ENCODE data around the gene CELF4.

The CELF4 gene

GRCh38 chr18:37284260-37284659, 281.3 kb downstream of the CELF4 start:
- TF ChIP-seq FOXM1 (IDR thresholded peaks at IDR 0.05; ENCODE audit: borderline replicate concordance, low read depth) (no peak), USF1 (IDR thresholded peaks at IDR 0.05) (no peak), CEBPB (IDR thresholded peaks at IDR 0.05) (no peak), EP300 (IDR thresholded peaks at IDR 0.05; ENCODE audit: borderline replicate concordance) (no peak), TCF12 (IDR thresholded peaks at IDR 0.05; ENCODE audit: low read depth) (no peak), TEAD4 (IDR thresholded peaks at IDR 0.05) (no peak), REST (IDR thresholded peaks at IDR 0.05; ENCODE audit: low read depth) (no peak), YY1 (IDR thresholded peaks at IDR 0.05; ENCODE audit: low read depth) (no peak), ZBTB7A (IDR thresholded peaks at IDR 0.05; ENCODE audit: low read depth) (no peak), CREB1 (IDR thresholded peaks at IDR 0.05; ENCODE audit: low read depth) (no peak), TAF1 (IDR thresholded peaks at IDR 0.05; ENCODE audit: low read depth) (no peak), NFIC (IDR thresholded peaks at IDR 0.05) (no peak), RAD21 (IDR thresholded peaks at IDR 0.05; ENCODE audit: low read depth) (no peak), MAX (IDR thresholded peaks at IDR 0.05) (no peak), EGR1 (IDR thresholded peaks at IDR 0.05) (no peak)

- no peak for TF ChIP-seq REST (IDR thresholded peaks at IDR 0.05; ENCODE audit: low read depth)
- TF ChIP-seq YY1 (IDR thresholded peaks at IDR 0.05; ENCODE audit: low read depth) = no peak
- TF ChIP-seq RAD21 (IDR thresholded peaks at IDR 0.05; ENCODE audit: low read depth) = peak; percentile 48
These were observed 283.1 kb downstream of the CELF4 start for GRCh38 chr18:37282386-37283037.

GRCh38 chr18:37280701-37281393, 284.8 kb downstream of the CELF4 start:
- TF ChIP-seq TCF12 (IDR thresholded peaks at IDR 0.05; ENCODE audit: low read depth) = no peak
- no peak for TF ChIP-seq YY1 (IDR thresholded peaks at IDR 0.05; ENCODE audit: low read depth)
- no peak for TF ChIP-seq TEAD4 (IDR thresholded peaks at IDR 0.05)
- TF ChIP-seq FOXM1 (IDR thresholded peaks at IDR 0.05; ENCODE audit: borderline replicate concordance, low read depth) = no peak
- no peak for TF ChIP-seq MAX (IDR thresholded peaks at IDR 0.05)
- TF ChIP-seq EP300 (IDR thresholded peaks at IDR 0.05; ENCODE audit: borderline replicate concordance) = no peak
- TF ChIP-seq EGR1 (IDR thresholded peaks at IDR 0.05) = no peak
- no peak for TF ChIP-seq RAD21 (IDR thresholded peaks at IDR 0.05; ENCODE audit: low read depth)
- TF ChIP-seq TAF1 (IDR thresholded peaks at IDR 0.05; ENCODE audit: low read depth) = no peak
- no peak for TF ChIP-seq USF1 (IDR thresholded peaks at IDR 0.05)
- TF ChIP-seq NFIC (IDR thresholded peaks at IDR 0.05) = no peak
- no peak for TF ChIP-seq REST (IDR thresholded peaks at IDR 0.05; ENCODE audit: low read depth)
- TF ChIP-seq ZBTB7A (IDR thresholded peaks at IDR 0.05; ENCODE audit: low read depth) = no peak
- no peak for TF ChIP-seq CREB1 (IDR thresholded peaks at IDR 0.05; ENCODE audit: low read depth)
- no peak for TF ChIP-seq CEBPB (IDR thresholded peaks at IDR 0.05)

- TF ChIP-seq TEAD4 (IDR thresholded peaks at IDR 0.05) (no peak), ZBTB7A (IDR thresholded peaks at IDR 0.05; ENCODE audit: low read depth) (no peak), REST (IDR thresholded peaks at IDR 0.05; ENCODE audit: low read depth) (no peak), TCF12 (IDR thresholded peaks at IDR 0.05; ENCODE audit: low read depth) (no peak), EGR1 (IDR thresholded peaks at IDR 0.05) (no peak), NFIC (IDR thresholded peaks at IDR 0.05) (no peak), CEBPB (IDR thresholded peaks at IDR 0.05) (no peak), RAD21 (IDR thresholded peaks at IDR 0.05; ENCODE audit: low read depth) (no peak), TAF1 (IDR thresholded peaks at IDR 0.05; ENCODE audit: low read depth) (no peak), EP300 (IDR thresholded peaks at IDR 0.05; ENCODE audit: borderline replicate concordance) (no peak), MAX (IDR thresholded peaks at IDR 0.05) (no peak), FOXM1 (IDR thresholded peaks at IDR 0.05; ENCODE audit: borderline replicate concordance, low read depth) (no peak), USF1 (IDR thresholded peaks at IDR 0.05) (no peak), CREB1 (IDR thresholded peaks at IDR 0.05; ENCODE audit: low read depth) (no peak), YY1 (IDR thresholded peaks at IDR 0.05; ENCODE audit: low read depth) (no peak)
These were observed 287.8 kb downstream of the CELF4 start for GRCh38 chr18:37277804-37278203.

All from Ishikawa (cell line).